Endothelial cell of umbilical vein (primary cell): ENCODE data around the gene ITGA7. TPM values are rescaled to one million over a fixed set of nuclear protein-coding genes. Genes with fewer than 3 reads are reported as not detected.

Source experiments
- BruUV-seq: library from RNA; stranded (reverse); fragments of 400-500 nt; replicated peaks from 2 replicates; lab custom pipeline; 2021; lab: Mats Ljungman, UMichigan
- CTCF ChIA-PET: fragments of 300-600, 350-600 bp; sonication (Branson Sonifier 250); formaldehyde crosslinking; loops from one replicate; lab custom pipeline; 2021; ENCODE audit warnings: antibody characterized with exemption, inconsistent platforms; lab: Charles Lee
- POLR2A ChIA-PET: fragments of 300-600, 350-600 bp; sonication (Branson Sonifier 250); formaldehyde crosslinking; loops from one replicate; lab custom pipeline; 2021; ENCODE audit warnings: antibody characterized with exemption, inconsistent platforms; lab: Charles Lee
- DNase-seq: peaks from one replicate; pipeline ENCODE4 v3.0.0-alpha.2; 2011; ENCODE audit warnings: low read depth, low spot score
- FAIRE-seq: peaks from 2 replicates; lab custom pipeline; 2011; peaks lifted over from hg19 to GRCh38; lab: Jason Lieb, UNC
- H2AFZ ChIP-seq: 2 replicates; pipeline ENCODE4 v1.6.0; 2012; ENCODE audit warnings: low read depth, low read length, control low read depth, inconsistent platforms
- H3K27ac ChIP-seq: 2 replicates; pipeline ENCODE4 v1.5.1; 2011; ENCODE audit warnings: low read depth, mild to moderate bottlenecking, control low read depth, low read length, moderate library complexity; ENCODE audit not compliant: insufficient read depth
- H3K27me3 ChIP-seq, 2 experiments: 2 replicates each; pipeline versions ENCODE4 v1.6.0 to v1.6.1; 2011; ENCODE audit warnings: low read length in 2 of 2, mixed read lengths in 1 of 2; ENCODE audit not compliant: control insufficient read depth in 2 of 2, insufficient read depth in 2 of 2
- H3K36me3 ChIP-seq, 2 experiments: 2 replicates in 1 of 2; 3 replicates in 1 of 2; pipeline ENCODE4 v1.5.1; 2011; ENCODE audit warnings: low read length in 2 of 2, mild to moderate bottlenecking in 1 of 2, moderate library complexity in 1 of 2; ENCODE audit not compliant: control insufficient read depth in 2 of 2, insufficient read depth in 2 of 2; ENCODE audit errors: extremely low read depth in 1 of 2
- H3K4me1 ChIP-seq: 3 replicates; pipeline ENCODE4 v1.5.1; 2011; ENCODE audit warnings: mild to moderate bottlenecking, low read length; ENCODE audit not compliant: control insufficient read depth, insufficient read depth; ENCODE audit errors: extremely low read depth
- H3K4me2 ChIP-seq: 2 replicates; pipeline ENCODE4 v1.6.1; 2011; ENCODE audit warnings: low read length, control low read depth, mixed read lengths; ENCODE audit not compliant: insufficient read depth
- H3K4me3 ChIP-seq, 3 experiments: fragments of 200-600 bp in 1 of 3; sonication (generic), shearing (Covaris generic) in 1 of 3; replicated peaks in 1 of 3; 2 replicates each; pipeline ENCODE4 v1.5.1; 2011 to 2016; ENCODE audit warnings: control low read depth in 3 of 3, low read length in 3 of 3, mild to moderate bottlenecking in 2 of 3, inconsistent platforms in 1 of 3, low read depth in 1 of 3, moderate library complexity in 1 of 3; ENCODE audit not compliant: insufficient read depth in 1 of 3
- H3K79me2 ChIP-seq: 2 replicates; pipeline ENCODE4 v1.6.0; 2012; ENCODE audit warnings: low read length, inconsistent platforms; ENCODE audit not compliant: control insufficient read depth, insufficient read depth
- H3K9ac ChIP-seq: replicated peaks from 2 replicates; pipeline ENCODE3; 2011; ENCODE audit warnings: low read length, control low read depth; ENCODE audit not compliant: insufficient read depth; ENCODE audit errors: extremely low read depth
- H3K9me1 ChIP-seq: replicated peaks from 3 replicates; pipeline ENCODE4 v1.6.0; 2011; ENCODE audit warnings: mild to moderate bottlenecking, low read length; ENCODE audit not compliant: control insufficient read depth, insufficient read depth; ENCODE audit errors: extremely low read depth
- H3K9me3 ChIP-seq: replicated peaks from 2 replicates; pipeline ENCODE4 v1.5.1; 2012; ENCODE audit warnings: low read length, inconsistent platforms; ENCODE audit not compliant: control insufficient read depth, insufficient read depth
- H4K20me1 ChIP-seq: replicated peaks from 2 replicates; pipeline ENCODE3; 2011; ENCODE audit warnings: mild to moderate bottlenecking, low read length; ENCODE audit not compliant: control insufficient read depth, insufficient read depth; ENCODE audit errors: extremely low read depth
- CTCF ChIP-seq, 2 donors: IDR thresholded peaks; 1 replicate in 1 of 2; 2 replicates in 1 of 2; pipeline ENCODE4 v1.5.1; 2011; ENCODE audit warnings: low read length in 2 of 2, mild to moderate bottlenecking in 2 of 2, moderate library complexity in 2 of 2, control low read depth in 1 of 2, inconsistent platforms in 1 of 2, low read depth in 1 of 2; ENCODE audit not compliant: insufficient read depth in 1 of 2; ENCODE audit errors: extremely low read depth in 1 of 2
- EZH2 ChIP-seq: IDR thresholded peaks from 2 replicates; pipeline ENCODE4 v1.6.1; 2012; ENCODE audit warnings: borderline replicate concordance, low read depth, mild to moderate bottlenecking, moderate library complexity, low read length, inconsistent platforms; ENCODE audit not compliant: severe bottlenecking
- FOS ChIP-seq: IDR thresholded peaks from 2 replicates; pipeline ENCODE4 v1.6.1; 2011; ENCODE audit warnings: mild to moderate bottlenecking, low read length, moderate library complexity, borderline replicate concordance; ENCODE audit not compliant: insufficient read depth
- GATA2 ChIP-seq: IDR thresholded peaks from 2 replicates; pipeline ENCODE4 v1.7.0; 2011; ENCODE audit warnings: low read depth, mild to moderate bottlenecking, moderate library complexity, mixed read lengths, low read length; ENCODE audit not compliant: insufficient read length, insufficient read depth
- JUN ChIP-seq: IDR thresholded peaks from 2 replicates; pipeline ENCODE4 v1.6.1; 2011; ENCODE audit warnings: borderline replicate concordance, low read depth; ENCODE audit not compliant: insufficient read length, insufficient read depth
- MAX ChIP-seq: IDR thresholded peaks from 2 replicates; pipeline ENCODE4 v1.6.1; 2011; ENCODE audit not compliant: insufficient read depth, insufficient read length
- MYC ChIP-seq: IDR thresholded peaks from one replicate; pipeline ENCODE4 v1.6.1; 2011; ENCODE audit warnings: mild to moderate bottlenecking, low read depth, low read length
- POLR2A ChIP-seq: IDR thresholded peaks from 2 replicates; pipeline ENCODE4 v1.6.1; 2012; ENCODE audit warnings: low read depth, mild to moderate bottlenecking, control low read depth, low read length
- POLR2AphosphoS5 ChIP-seq: IDR thresholded peaks from 2 replicates; pipeline ENCODE4 v1.6.1; 2012; ENCODE audit warnings: low read depth, mild to moderate bottlenecking, control low read depth, low read length, moderate library complexity; ENCODE audit not compliant: insufficient read depth
- dilution Hi-C: fragments of 300-500 bp; cut with MboI; formaldehyde crosslinking; loops from one replicate; pipeline ENCODE4 v1.15.0; 2019; ENCODE audit warnings: low sequenced_read_pairs; ENCODE audit not compliant: extremely low pct_ligation_motif_present
- intact Hi-C: fragments of 100-400 bp; cut with micrococcal nuclease; formaldehyde crosslinking; loops from one replicate; pipeline ENCODE4 v1.10.0; 2022
- polyA plus RNA-seq, 4 experiments: library from polyadenylated mRNA; depleted of rRNA in 3 of 4; stranded (reverse) in 3 of 4; unstranded in 1 of 4; fragments of >200 nt; gene quantifications; 2 replicates each; pipeline versions ENCODE4 v1.2.1 to v1.2.3, GENCODE V29; 2011 to 2012; ENCODE audit warnings: missing spikeins in 1 of 4
- total RNA-seq: library from RNA; stranded (reverse); gene quantifications from 2 replicates; pipeline ENCODE4 v1.2.3, GENCODE V29; 2021

The ITGA7 gene
- total and polyA plus RNA-seq, 2 donors (not counting 3 experiments of a cell fraction or from before 2014, with no cell fraction given): 0.41 to 0.84 TPM

- Histone ChIP-seq H4K20me1 (no peaks in the 10 kb centered on the region), H3K36me3 (peaks cover 13 to 27% of the 10 kb centered on the region in 2 experiments), H3K9ac (peak overlapping the region; percentile 94), H3K4me2 (peak overlapping the region; percentile 46), H2AFZ (no peak overlapping the region), H3K4me3 (peak overlapping the region; percentile 71 to 89 (median 76)), H3K79me2 (peaks cover 30% of the 10 kb centered on the region), H3K27ac (peak overlapping the region; percentile 58), H3K9me1 (no peaks in the 10 kb centered on the region), H3K9me3 (no peaks in the 10 kb centered on the region), H3K4me1 (peaks cover 19% of the 10 kb centered on the region), H3K27me3 (no peaks in the 10 kb centered on the region)
- POLR2A ChIA-PET: interaction anchor here (0.7 to 1.8 kb wide), 5 partner anchors 10 to 1223 kb away, joined by 3 to 6 read pairs (median 3); partner anchors contain the start of genes ORMDL2, RAB5B and SARNP
- BruUV-seq: no TSS peak
- FAIRE-seq: peak; percentile 76
- CTCF ChIA-PET: interaction anchor here (1.5 to 3.0 kb wide), 4 partner anchors 8 to 301 kb away, joined by 5 to 51 read pairs (median 10); partner anchors contain the start of genes BLOC1S1 and RDH5
- DNase-seq: peak; percentile 61
- intact Hi-C loops: no loop called here
- TF ChIP-seq JUN (no peak), EZH2 (no peak), MYC (no peak), CTCF (IDR thresholded peaks at IDR 0.05; ENCODE audit: extremely low read depth in 1 of 2, insufficient read depth in 1 of 2, low read depth in 1 of 2, low read length in 2 of 2) (no peak), FOS (no peak), MAX (no peak), POLR2A (no peak), GATA2 (no peak), POLR2AphosphoS5 (no peak)
- dilution Hi-C loops: no loop called here
These were observed 20.7 kb upstream of the ITGA7 start for GRCh38 chr12:55728186-55728938.
